Stimulated activated CD4-positive, alpha-beta T cell treated with anti-CD3 and anti-CD28 coated beads, TNF-alpha, amount 100 ng/mL, for 48 hours (primary cell): Measurements from ENCODE around the gene TTC33.
"Not testable (repeated sequence)": the region's sequence is repeated elsewhere in the genome, so short reads cannot be mapped to it uniquely, and the experiment has no call there.

Source experiments
- DNase-seq, 3 donors: peaks; one replicate each; pipeline ENCODE4 v3.0.0-alpha.2; 2020; ENCODE audit warnings: low read depth in 3 of 3

The TTC33 gene

DNA sequence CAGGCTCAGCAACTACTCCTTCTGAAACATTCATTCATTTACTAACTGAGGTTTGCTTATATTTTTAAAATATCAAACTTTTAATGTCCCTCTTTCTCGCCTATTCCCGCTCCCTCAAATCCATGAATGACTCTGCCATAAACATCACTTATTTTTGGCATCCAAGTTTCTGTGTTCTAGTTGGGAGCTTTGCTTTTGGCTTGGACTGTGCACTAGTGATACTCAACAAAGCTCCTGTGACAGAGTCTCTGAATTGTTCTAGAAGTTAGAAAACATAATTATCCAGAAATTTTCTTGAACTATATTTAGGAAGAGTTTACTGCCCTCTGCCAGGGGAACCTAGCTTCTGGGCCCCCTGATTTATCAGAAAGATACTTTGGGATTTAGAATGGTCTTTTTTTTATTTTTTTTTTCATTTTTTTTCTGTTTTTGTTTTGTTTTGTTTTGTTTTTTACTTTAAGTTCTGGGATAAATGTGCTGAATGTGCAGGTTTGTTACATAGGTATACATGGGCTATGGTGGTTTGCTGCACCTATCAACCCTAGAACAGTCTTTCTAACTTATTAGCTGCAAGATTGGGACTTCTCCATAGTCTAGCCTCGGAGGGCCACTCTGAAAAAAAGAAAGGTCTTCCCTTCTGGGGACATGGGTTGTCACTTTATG lies 140.7 kb downstream of the TTC33 start:
- no peak for DNase-seq

- no peak for DNase-seq
Observed at GRCh38 chr5:40614466-40614865, 141.3 kb downstream of the TTC33 start.

DNA sequence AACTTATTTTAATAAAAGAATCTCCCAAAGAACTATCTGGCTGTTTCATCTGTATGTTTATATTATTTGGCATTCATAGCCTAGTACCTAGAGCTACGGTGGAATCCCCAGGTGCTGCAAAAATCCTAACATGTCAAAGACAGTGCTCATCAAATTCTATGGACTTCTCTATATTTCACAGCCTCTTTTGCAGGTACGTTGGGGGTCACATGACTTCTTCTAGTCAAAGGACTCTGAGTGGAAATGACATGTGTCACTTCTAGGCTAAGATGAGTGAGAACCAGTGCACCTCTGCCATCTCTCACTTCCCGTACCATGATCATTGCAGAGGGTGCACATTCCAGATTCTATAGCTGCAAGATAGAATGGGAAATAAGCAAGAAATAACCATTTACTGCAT lies 148.6 kb downstream of the TTC33 start:
- no peak for DNase-seq

DNA sequence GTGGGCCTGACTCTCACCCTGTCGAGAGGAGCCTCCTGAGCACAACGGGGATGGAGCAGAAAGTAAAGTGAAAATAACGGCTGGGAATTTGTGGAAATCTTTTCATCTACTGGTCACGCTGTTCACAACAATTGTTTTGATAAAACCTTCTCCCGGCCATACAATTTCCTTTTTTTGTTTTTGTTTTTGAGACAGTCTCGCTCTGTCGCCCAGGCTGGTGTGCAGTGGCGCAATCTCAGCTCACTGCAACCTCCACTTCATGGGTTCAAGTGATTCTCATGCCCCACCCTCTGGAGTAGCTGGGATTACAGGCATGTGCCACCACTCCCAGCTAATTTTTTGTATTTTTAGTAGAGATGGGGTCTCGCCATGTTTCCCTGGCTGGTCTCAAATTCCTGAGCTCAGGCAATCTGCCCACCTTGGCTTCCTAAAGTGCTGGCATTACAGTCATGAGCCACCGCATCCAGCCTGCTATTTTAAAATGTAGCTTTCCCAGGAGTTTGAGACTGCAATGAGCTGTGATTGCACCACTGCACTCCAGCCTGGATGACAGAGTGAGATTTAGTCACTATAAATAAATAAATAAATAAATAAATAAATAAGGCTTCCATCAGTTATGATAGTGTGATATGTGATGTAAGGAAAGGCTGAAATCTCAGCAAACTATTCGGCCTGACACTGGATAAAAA lies 149.5 kb downstream of the TTC33 start:
- no peak for DNase-seq

- DNase-seq = no peak
Observed at GRCh38 chr5:40605295-40605958, 150.3 kb downstream of the TTC33 start.

- DNase-seq = no peak
Observed at GRCh38 chr5:40603378-40603777, 152.4 kb downstream of the TTC33 start.

DNA sequence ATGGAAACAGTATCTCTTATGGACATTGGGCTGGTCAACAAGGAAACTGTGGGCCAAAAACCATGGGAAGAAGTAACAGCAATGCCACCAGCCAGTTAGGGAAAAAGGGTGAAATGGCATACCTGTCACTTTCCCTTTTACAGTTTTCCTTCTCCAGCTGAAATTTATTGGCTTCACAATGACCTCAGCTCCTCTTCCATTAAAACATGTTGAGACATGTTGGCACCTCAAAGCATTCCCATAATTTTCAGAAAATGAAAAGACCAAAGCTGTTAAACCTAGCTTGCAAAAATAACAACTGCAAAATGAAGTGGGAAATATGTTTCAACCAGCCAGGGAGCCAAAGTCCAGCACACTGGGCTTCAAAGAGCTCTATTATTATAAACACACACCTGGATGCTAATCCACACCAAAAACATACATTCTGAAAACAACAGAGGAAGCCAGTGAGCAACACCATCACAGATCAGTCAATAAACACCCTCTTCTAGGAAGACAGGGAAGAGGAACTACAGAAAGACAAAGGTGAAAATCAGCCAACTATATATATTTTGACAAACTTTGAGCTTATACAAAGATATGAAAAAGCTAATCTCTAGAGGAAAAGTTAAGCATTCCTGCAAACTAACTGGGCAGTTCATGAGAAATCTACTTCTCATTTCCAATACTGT lies 154.4 kb downstream of the TTC33 start:
- DNase-seq = no peak

DNA sequence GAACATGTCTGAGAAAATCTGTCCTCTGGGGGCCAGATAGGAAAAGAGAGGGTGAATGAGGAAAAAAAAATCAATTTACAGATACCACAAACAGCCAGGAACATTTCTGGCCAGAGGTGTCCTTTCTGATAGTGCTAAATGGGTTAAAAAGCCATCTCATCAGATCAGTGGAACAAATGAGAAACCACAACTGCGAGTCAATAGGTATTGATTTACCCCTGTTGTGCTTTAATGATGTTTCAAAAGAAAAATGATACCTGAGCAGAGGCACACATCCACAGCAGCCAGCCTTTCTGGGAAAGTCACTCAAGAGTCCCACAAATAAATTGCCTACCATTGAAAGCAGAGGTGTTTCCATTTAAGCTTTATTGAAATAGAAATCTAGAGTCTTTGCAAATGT lies 155.4 kb downstream of the TTC33 start:
- DNase-seq = no peak

- DNase-seq = no peak
Observed at GRCh38 chr5:40599676-40600075, 156.1 kb downstream of the TTC33 start.

- no peak for DNase-seq
Observed at GRCh38 chr5:40594811-40595210, 160.9 kb downstream of the TTC33 start.

GRCh38 chr5:40591727-40592396 lies 163.9 kb downstream of the TTC33 start:
- not testable (repeated sequence) for DNase-seq

DNA sequence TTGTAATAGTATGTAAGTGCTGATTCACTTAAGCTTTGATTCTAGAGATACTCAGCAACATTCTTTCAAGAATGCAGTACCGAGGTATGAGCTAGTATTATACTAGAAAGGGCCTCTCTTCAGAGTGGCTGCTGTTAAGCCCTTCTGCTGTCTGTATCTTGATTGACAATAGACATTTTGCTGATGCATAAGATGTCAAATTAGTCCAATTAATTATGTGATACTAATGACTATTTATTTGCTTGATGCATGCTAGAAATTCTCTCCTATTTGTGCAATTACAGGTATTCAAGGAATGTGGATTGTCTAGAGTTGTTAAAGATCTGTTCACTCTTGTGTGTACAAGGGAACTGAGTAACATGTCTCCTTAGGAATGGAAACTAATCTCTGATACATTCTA lies 168.4 kb downstream of the TTC33 start:
- no peak for DNase-seq

DNA sequence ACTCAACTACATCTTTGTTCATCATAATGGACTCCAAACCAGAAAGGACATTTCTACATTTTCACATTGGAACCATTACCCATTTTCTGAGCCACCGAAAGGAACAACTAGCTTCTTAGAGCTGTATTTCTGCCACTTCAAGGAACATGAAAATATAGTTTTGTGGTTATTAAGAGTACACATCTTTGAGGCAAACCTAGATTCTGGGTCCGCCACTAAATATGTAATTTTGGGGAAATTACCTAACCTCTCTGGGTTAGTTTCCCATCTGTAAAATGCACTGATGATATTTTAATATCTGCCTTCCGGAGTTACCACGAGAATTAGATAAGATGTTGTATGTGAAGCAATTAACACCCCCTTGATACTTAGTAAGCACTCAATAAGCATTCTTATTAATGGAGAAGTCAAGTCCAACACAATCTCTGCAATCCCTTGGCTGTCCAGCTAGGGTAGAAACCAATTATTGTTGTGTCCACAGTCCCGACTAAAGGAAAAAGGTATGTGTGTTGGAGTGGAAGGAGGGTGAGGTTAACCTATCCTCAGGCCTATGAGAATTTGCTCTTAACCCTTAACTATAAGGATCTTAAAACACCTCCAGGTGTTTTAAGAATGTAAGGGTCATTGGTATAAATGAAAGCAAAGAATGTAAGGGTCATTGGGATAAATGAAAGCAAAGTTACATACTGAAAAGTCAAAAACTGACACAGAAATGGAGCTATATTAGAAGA lies 170.1 kb downstream of the TTC33 start:
- DNase-seq = no peak

DNA sequence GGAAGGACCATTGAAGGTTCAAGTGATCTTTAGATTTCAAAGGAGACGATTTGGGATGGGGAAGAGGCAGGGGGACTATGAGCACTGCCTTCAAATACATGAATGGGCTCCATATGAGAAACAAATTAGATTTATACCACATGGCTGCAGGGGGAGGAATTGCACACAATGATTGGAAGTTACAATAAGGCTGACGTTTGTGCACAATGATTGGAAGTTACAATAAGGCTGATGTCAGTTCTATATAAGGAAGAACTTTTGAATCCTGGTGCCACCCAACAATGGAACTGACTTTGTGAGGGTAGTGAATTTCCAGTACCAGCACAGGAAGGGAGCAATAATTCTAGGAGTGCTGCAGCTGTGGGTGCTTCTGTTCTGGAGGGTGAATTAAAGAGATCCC lies 171.7 kb downstream of the TTC33 start:
- no peak for DNase-seq

DNA sequence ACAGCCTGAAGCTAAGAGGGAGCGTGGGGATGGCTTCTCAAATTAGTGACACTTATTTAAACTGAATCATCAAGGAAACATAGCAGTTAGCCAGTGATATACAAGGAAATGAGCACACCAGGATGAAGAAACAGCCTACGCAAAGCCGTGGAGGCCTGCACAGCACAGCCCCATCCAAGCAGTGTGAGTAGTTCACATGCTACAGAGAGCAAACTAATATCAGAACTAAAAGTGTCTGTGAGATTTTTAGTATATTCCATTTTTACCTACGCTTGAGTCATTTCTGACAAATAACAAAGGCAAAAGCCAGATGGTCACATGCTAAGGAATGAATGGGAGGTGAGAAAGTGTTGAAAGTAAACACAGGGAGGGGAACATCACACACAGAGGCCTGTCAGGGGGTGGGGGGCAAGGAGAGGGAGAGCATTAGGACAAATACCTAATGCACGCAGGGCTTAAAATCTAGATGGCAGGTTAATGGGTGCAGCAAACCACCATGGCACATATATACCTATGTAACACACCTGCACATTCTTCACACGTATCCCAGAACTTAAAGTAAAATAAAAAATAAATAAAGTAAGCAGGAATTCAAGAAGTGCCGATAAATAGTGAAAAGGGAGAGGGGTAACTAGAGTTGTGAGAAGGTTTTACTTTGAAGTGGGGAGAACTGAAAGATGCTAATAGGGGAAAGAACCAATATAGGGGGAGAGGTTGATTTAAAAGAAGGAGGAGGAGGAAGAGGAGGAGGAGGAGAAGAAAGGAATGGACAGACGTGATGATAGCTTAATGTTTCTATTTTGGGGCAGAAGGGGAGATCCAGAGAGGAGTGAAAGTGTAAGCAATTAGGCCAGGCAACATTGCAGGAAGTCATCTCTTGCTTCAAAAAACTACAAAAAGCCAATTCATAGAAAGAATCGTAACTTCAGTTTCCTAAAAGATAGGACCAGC lies 177.0 kb downstream of the TTC33 start:
- peak; percentile 41 to 71 (median 51) for DNase-seq

GRCh38 chr5:40577718-40578117 lies 178.0 kb downstream of the TTC33 start:
- DNase-seq = no peak

DNA sequence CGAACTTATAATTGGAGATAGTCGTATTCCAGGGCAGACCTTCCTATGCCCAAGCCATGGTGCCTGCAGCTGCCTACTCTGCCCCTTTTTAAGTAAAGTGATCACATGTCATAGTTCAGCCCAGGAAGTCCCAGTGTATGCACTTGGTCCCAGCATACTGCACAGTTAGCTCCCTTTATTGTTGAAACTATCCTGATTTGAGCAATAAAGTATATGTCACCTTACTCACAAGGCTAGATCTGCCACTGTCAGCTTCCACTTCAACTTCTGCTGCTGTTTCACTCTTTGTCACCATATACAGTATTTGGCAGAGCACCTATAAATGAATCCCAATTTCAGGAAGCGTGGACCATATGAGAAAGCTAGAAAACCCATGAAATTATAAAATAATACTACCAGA lies 179.8 kb downstream of the TTC33 start:
- DNase-seq = no peak

DNA sequence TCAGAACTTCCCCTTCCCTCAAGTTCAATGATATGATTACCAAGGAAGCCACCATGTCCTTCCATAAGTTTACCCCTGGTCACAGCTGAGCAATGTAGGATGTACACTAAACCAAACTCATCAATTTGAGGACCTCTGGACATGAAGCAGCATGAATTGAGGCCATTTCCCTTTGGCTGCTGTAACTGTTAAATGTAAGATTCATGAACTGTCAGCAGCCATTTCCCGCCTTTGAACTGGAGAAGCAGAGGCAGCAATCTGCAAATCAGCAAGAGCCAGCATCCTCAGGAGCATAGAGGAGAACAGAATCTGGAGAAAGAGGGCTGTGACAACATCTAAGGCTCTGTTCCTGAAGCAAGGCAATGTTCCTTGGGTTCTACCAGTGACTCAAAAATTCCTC lies 180.3 kb downstream of the TTC33 start:
- no peak for DNase-seq

DNA sequence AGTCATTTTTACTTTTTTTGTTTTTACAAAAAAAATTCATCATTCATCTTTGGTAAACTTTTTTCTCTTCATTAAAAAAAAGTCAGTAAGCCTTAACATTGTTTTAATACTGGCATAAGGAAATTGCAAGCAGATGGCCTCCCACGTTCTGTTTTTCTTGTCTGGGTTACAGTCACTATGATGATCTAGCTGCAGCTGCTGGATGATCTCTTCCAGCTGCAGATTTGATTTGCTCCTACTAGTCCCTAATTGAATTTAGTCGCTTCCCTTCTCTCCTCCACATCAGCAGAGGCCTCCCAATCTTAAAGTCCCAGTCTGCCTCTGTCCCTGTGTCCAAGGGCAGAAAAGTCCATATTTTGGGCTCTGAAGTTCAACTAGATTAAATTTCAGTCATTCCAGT lies 182.8 kb downstream of the TTC33 start:
- no peak for DNase-seq

DNA sequence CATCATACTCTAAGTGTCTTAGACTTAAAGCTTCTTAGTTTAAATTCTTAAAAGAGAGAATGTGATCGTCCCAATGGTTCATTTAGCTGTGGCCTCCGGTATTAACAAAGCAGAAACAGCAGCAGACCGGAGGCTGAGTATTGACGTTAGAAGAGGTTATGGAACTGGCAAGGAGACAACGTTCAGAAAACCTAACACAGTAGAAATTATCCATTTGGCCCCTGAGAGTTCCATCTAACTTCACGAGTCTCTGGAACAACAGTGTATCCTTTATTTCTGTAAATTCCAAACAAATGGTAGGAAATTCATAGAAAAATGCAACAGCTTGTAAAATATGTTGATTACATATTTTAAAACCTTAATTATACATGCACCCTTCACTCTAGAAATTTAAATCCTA lies 183.4 kb downstream of the TTC33 start:
- no peak for DNase-seq
